H1 (cell line): ENCODE data around the gene PHC1. TPM values are rescaled to one million over a fixed set of nuclear protein-coding genes. Genes with fewer than 3 reads are reported as not detected.
A peak's percentile ranks its signal among the peaks of the same experiment; 100 is the strongest.

Source experiments
- CHD1 ChIP-seq: IDR thresholded peaks from 2 replicates; pipeline ENCODE4 v1.6.1; 2012; ENCODE audit warnings: low read depth, low read length, improper control_type of control experiment
- CHD7 ChIP-seq: fragments of 300-600 bp; sonication (generic); IDR thresholded peaks from 2 replicates; pipeline ENCODE4 v1.7.1; 2012; ENCODE audit warnings: low read length, moderate library complexity, mild to moderate bottlenecking, inconsistent platforms; ENCODE audit not compliant: insufficient replicate concordance
- CREB1 ChIP-seq: IDR thresholded peaks from 2 replicates; pipeline ENCODE4 v1.6.1; 2012; ENCODE audit warnings: inconsistent platforms
- CTBP2 ChIP-seq: IDR thresholded peaks from 2 replicates; pipeline ENCODE4 v1.7.0; 2011; ENCODE audit warnings: borderline replicate concordance, mild to moderate bottlenecking, moderate library complexity, mixed read lengths, low read length; ENCODE audit not compliant: insufficient read depth, insufficient read length
- FOSL1 ChIP-seq: IDR thresholded peaks from 2 replicates; pipeline ENCODE4 v1.6.1; 2011; ENCODE audit warnings: mild to moderate bottlenecking, low read depth, low read length, moderate library complexity; ENCODE audit not compliant: insufficient read depth
- JUN ChIP-seq: IDR thresholded peaks from 2 replicates; pipeline ENCODE4 v1.6.1; 2011; ENCODE audit warnings: low read depth, mild to moderate bottlenecking, improper control_type of control experiment, low read length
- SIX5 ChIP-seq: IDR thresholded peaks from 2 replicates; pipeline ENCODE4 v1.6.1; 2011; ENCODE audit warnings: mild to moderate bottlenecking, low read depth, low read length
- SP1 ChIP-seq: IDR thresholded peaks from 2 replicates; pipeline ENCODE4 v1.6.1; 2011; ENCODE audit warnings: low read depth, low read length
- USF2 ChIP-seq: IDR thresholded peaks from 2 replicates; pipeline ENCODE4 v1.6.1; 2011; ENCODE audit warnings: low read length, improper control_type of control experiment
- YY1 ChIP-seq: IDR thresholded peaks from 2 replicates; pipeline ENCODE4 v1.6.1; 2011; ENCODE audit warnings: low read depth, mild to moderate bottlenecking, low read length
- polyA plus RNA-seq, 7 experiments: library from polyadenylated mRNA; depleted of rRNA in 3 of 7; stranded (reverse) in 5 of 7; unstranded in 2 of 7; fragments of >200 nt in 5 of 7; fragments of 200-250 nt in 2 of 7; gene quantifications; 1 replicate in 5 of 7; 2 replicates in 1 of 7; 4 replicates in 1 of 7; pipeline versions ENCODE4 v1.2.1 to v1.2.3, GENCODE V29; 2011 to 2013; ENCODE audit warnings: missing spikeins in 2 of 7, mixed read lengths in 2 of 7
- total RNA-seq: library from RNA; stranded (reverse); fragmentation: NEBNext Ultra II Directional; extraction: Animal tissue kit (Norgen Biotek cat#: 25700); gene quantifications from 2 replicates; pipeline ENCODE4 v1.2.1, GENCODE V29; 2021

Gene PHC1
- total and polyA plus RNA-seq, 2 of the 8 experiments (the other 6 are each of a cell fraction or from before 2014, with no cell fraction given): 934 to 1,655 TPM

- TF ChIP-seq CHD7 (peak; percentile 96), CHD1 (0 out of 2 replicates have a peak, but pooled peaks have one; percentile 69), CREB1 (no peak), USF2 (no peak), YY1 (no peak), SP1 (peak; percentile 47; the same call in 1 of the 2 replicates), FOSL1 (no peak), JUN (no peak; the same call in 1 of the 2 replicates), CTBP2 (no peak), SIX5 (no peak)
Observed at GRCh38 chr12:8911606-8912268, 2.6 kb upstream of the PHC1 start (continued).
